HepG2 (cell line): ENCODE measurements around the gene B3GAT3. TPM values are rescaled to one million over a fixed set of nuclear protein-coding genes. Genes with fewer than 3 reads are reported as not detected.

Experiments
- KMT2B ChIP-seq: IDR thresholded peaks from 2 replicates; pipeline ENCODE4 v1.6.1; 2016; ENCODE audit warnings: missing genetic modification reagents, missing compliant biosample characterization
- LCORL ChIP-seq, 2 experiments: fragments of 450-650 bp in 1 of 2; sonication (generic) in 1 of 2; formaldehyde crosslinking in 1 of 2; IDR thresholded peaks; 2 replicates each; pipeline versions ENCODE4 v1.5.0 to v1.6.1; 2017 to 2020; ENCODE audit warnings: antibody characterized with exemption in 1 of 2, missing genetic modification reagents in 1 of 2
- MXD4 ChIP-seq: IDR thresholded peaks from 2 replicates; pipeline ENCODE4 v1.6.1; 2016; ENCODE audit warnings: mild to moderate bottlenecking, missing biosample characterization, missing genetic modification reagents
- NKX3-1 ChIP-seq: sonication (generic); formaldehyde crosslinking; IDR thresholded peaks from 2 replicates; pipeline ENCODE4 v1.5.0; 2020; ENCODE audit warnings: missing genetic modification reagents
- SP1 ChIP-seq, 2 experiments: fragments of 450-650 bp in 1 of 2; sonication (generic) in 1 of 2; formaldehyde crosslinking in 1 of 2; IDR thresholded peaks; 2 replicates each; pipeline versions ENCODE4 v1.4.0 to v1.6.1; 2016 to 2020; ENCODE audit warnings: missing genetic modification reagents in 1 of 2
- ZFY ChIP-seq: sonication (generic); formaldehyde crosslinking; IDR thresholded peaks from 2 replicates; pipeline ENCODE4 v1.4.0; 2020; ENCODE audit warnings: missing genetic modification reagents
- ZNF446 ChIP-seq: sonication (generic); formaldehyde crosslinking; IDR thresholded peaks from 2 replicates; pipeline ENCODE4 v1.5.0; 2020; ENCODE audit warnings: mild to moderate bottlenecking, missing genetic modification reagents
- ZNF496 ChIP-seq: sonication (generic); formaldehyde crosslinking; IDR thresholded peaks from 2 replicates; pipeline ENCODE4 v1.8.1; 2023; ENCODE audit warnings: mild to moderate bottlenecking, moderate library complexity, missing genetic modification reagents; ENCODE audit not compliant: insufficient replicate concordance
- ZNF564 ChIP-seq: sonication (generic); formaldehyde crosslinking; IDR thresholded peaks from 2 replicates; pipeline ENCODE4 v1.8.1; 2023; ENCODE audit warnings: mild to moderate bottlenecking, missing genetic modification reagents
- polyA plus RNA-seq, 8 experiments: library from polyadenylated mRNA; depleted of rRNA in 3 of 8; stranded (reverse) in 7 of 8; unstranded in 1 of 8; fragments of >200 nt; fragmentation: Illumina TruSeq in 4 of 8; extraction: Trizol in 4 of 8; gene quantifications; 2 replicates each; pipeline versions ENCODE4 v1.2.1 to v1.2.3, GENCODE V29; 2011 to 2016; ENCODE audit warnings: low read depth in 4 of 8, missing spikeins in 1 of 8, mixed read lengths in 1 of 8; ENCODE audit not compliant: insufficient read depth in 1 of 8
- total RNA-seq, 5 experiments: library from RNA; depleted of rRNA; stranded (reverse); fragments of >200 nt; fragmentation: Illumina TruSeq; extraction: Trizol; gene quantifications; 2 replicates each; pipeline ENCODE4 v1.2.3, GENCODE V29; 2016; ENCODE audit warnings: low read depth in 1 of 5
- TF ChIP-seq, protein P1 (sequence below): sonication (generic); formaldehyde crosslinking; IDR thresholded peaks from 2 replicates; pipeline ENCODE4 v1.5.0; 2020; ENCODE audit warnings: mild to moderate bottlenecking, missing genetic modification reagents, moderate library complexity
- TF ChIP-seq, protein P2 (sequence below): sonication (generic); formaldehyde crosslinking; IDR thresholded peaks from 2 replicates; pipeline ENCODE4 v1.5.1; 2020; ENCODE audit warnings: mild to moderate bottlenecking, missing genetic modification reagents, moderate library complexity
- TF ChIP-seq, protein P3 (sequence below): sonication (generic); formaldehyde crosslinking; conservative IDR thresholded peaks from 2 replicates; pipeline ENCODE4 v1.4.0; 2020; ENCODE audit warnings: missing genetic modification reagents
- TF ChIP-seq, protein P4 (sequence below): IDR thresholded peaks from 2 replicates; pipeline ENCODE4 v1.6.1; 2016; ENCODE audit warnings: mild to moderate bottlenecking, missing biosample characterization, missing genetic modification reagents
- TF ChIP-seq, protein P5 (sequence below): sonication (generic); formaldehyde crosslinking; conservative IDR thresholded peaks from 2 replicates; pipeline ENCODE4 v1.8.0; 2022; ENCODE audit warnings: mild to moderate bottlenecking, moderate library complexity, missing genetic modification reagents
- TF ChIP-seq, protein P6 (sequence below): IDR thresholded peaks from 2 replicates; pipeline ENCODE4 v1.6.1; 2016; ENCODE audit warnings: missing biosample characterization, missing genetic modification reagents, low read depth

Gene B3GAT3
- total and polyA plus RNA-seq, 2 of the 13 experiments (the other 11 are each of a cell fraction or from before 2014, with no cell fraction given), result 21.3 to 26.1 TPM

DNA sequence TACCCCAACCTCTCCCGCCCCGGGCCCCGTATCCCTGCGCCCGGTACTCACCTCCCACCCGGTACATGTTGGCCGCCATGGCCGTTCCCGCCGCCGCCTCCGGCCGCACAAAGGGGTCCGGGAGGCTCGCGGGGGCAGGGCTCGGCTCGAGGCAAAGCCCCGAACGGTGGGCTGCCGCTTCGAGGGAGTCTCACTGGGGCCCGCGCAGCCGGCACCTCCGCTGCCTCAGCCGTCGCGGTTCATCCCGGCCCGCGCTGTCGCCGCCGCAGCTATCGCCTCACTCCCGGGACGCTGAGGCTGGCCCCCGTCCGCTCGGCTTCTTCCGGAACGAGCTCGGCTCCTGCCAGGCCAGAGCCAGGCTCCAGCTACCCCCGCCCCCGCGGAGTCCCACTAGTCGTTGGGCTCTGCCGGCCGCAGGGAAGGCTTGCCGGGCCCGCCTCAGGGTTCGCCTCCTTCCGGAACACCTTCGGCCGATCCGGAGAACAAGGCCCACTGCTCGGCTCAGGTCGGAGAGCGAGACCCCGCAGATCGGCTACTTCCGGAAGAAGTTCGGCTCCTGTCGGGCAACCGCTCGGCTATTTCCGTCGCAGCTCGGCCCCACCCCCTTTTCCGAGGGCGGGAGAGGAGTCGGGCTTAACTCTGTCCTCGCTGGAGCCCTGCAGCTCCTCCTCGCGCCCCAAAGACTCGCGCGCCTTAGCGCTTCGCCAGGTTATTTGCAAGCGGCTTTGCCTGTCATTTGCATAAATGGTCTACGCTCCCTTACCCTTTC lies 20.2 kb downstream of the B3GAT3 start, which contains the start of gene MTA2 (continued):
- TF ChIP-seq, protein P1, sequence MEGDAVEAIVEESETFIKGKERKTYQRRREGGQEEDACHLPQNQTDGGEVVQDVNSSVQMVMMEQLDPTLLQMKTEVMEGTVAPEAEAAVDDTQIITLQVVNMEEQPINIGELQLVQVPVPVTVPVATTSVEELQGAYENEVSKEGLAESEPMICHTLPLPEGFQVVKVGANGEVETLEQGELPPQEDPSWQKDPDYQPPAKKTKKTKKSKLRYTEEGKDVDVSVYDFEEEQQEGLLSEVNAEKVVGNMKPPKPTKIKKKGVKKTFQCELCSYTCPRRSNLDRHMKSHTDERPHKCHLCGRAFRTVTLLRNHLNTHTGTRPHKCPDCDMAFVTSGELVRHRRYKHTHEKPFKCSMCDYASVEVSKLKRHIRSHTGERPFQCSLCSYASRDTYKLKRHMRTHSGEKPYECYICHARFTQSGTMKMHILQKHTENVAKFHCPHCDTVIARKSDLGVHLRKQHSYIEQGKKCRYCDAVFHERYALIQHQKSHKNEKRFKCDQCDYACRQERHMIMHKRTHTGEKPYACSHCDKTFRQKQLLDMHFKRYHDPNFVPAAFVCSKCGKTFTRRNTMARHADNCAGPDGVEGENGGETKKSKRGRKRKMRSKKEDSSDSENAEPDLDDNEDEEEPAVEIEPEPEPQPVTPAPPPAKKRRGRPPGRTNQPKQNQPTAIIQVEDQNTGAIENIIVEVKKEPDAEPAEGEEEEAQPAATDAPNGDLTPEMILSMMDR (CRISPR knock-in tag), result 0 out of 2 replicates have a peak, but pooled peaks have one; percentile 2
- peak; percentile 49; the same call in 1 of the 2 replicates for TF ChIP-seq MXD4 (CRISPR knock-in tag)
- no peak for TF ChIP-seq ZNF496 (CRISPR knock-in tag)
- TF ChIP-seq, protein P2, sequence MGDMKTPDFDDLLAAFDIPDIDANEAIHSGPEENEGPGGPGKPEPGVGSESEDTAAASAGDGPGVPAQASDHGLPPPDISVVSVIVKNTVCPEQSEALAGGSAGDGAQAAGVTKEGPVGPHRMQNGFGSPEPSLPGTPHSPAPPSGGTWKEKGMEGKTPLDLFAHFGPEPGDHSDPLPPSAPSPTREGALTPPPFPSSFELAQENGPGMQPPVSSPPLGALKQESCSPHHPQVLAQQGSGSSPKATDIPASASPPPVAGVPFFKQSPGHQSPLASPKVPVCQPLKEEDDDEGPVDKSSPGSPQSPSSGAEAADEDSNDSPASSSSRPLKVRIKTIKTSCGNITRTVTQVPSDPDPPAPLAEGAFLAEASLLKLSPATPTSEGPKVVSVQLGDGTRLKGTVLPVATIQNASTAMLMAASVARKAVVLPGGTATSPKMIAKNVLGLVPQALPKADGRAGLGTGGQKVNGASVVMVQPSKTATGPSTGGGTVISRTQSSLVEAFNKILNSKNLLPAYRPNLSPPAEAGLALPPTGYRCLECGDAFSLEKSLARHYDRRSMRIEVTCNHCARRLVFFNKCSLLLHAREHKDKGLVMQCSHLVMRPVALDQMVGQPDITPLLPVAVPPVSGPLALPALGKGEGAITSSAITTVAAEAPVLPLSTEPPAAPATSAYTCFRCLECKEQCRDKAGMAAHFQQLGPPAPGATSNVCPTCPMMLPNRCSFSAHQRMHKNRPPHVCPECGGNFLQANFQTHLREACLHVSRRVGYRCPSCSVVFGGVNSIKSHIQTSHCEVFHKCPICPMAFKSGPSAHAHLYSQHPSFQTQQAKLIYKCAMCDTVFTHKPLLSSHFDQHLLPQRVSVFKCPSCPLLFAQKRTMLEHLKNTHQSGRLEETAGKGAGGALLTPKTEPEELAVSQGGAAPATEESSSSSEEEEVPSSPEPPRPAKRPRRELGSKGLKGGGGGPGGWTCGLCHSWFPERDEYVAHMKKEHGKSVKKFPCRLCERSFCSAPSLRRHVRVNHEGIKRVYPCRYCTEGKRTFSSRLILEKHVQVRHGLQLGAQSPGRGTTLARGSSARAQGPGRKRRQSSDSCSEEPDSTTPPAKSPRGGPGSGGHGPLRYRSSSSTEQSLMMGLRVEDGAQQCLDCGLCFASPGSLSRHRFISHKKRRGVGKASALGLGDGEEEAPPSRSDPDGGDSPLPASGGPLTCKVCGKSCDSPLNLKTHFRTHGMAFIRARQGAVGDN, result peak; percentile 89
- TF ChIP-seq NKX3-1, result peak; percentile 34; the same call in 1 of the 2 replicates
- TF ChIP-seq ZNF446 (CRISPR knock-in tag), result peak; percentile 89
- peak; percentile 85 for TF ChIP-seq ZFY (CRISPR knock-in tag)
- TF ChIP-seq, protein P3, sequence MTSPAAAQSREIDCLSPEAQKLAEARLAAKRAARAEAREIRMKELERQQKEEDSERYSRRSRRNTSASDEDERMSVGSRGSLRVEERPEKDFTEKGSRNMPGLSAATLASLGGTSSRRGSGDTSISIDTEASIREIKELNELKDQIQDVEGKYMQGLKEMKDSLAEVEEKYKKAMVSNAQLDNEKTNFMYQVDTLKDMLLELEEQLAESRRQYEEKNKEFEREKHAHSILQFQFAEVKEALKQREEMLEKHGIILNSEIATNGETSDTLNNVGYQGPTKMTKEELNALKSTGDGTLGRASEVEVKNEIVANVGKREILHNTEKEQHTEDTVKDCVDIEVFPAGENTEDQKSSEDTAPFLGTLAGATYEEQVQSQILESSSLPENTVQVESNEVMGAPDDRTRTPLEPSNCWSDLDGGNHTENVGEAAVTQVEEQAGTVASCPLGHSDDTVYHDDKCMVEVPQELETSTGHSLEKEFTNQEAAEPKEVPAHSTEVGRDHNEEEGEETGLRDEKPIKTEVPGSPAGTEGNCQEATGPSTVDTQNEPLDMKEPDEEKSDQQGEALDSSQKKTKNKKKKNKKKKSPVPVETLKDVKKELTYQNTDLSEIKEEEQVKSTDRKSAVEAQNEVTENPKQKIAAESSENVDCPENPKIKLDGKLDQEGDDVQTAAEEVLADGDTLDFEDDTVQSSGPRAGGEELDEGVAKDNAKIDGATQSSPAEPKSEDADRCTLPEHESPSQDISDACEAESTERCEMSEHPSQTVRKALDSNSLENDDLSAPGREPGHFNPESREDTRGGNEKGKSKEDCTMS, result no peak
- TF ChIP-seq ZNF564 (CRISPR knock-in tag), result peak; percentile 79; the same call in 1 of the 2 replicates
- no peak for TF ChIP-seq KMT2B
- TF ChIP-seq, protein P4, sequence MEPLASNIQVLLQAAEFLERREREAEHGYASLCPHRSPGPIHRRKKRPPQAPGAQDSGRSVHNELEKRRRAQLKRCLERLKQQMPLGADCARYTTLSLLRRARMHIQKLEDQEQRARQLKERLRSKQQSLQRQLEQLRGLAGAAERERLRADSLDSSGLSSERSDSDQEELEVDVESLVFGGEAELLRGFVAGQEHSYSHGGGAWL (CRISPR knock-in tag), result peak; percentile 79
- TF ChIP-seq, protein P5, sequence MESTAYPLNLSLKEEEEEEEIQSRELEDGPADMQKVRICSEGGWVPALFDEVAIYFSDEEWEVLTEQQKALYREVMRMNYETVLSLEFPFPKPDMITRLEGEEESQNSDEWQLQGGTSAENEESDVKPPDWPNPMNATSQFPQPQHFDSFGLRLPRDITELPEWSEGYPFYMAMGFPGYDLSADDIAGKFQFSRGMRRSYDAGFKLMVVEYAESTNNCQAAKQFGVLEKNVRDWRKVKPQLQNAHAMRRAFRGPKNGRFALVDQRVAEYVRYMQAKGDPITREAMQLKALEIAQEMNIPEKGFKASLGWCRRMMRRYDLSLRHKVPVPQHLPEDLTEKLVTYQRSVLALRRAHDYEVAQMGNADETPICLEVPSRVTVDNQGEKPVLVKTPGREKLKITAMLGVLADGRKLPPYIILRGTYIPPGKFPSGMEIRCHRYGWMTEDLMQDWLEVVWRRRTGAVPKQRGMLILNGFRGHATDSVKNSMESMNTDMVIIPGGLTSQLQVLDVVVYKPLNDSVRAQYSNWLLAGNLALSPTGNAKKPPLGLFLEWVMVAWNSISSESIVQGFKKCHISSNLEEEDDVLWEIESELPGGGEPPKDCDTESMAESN, result peak; percentile 73
- no peak for TF ChIP-seq SP1 (IDR thresholded peaks at IDR 0.05)
- TF ChIP-seq SP1 (CRISPR knock-in tag; IDR thresholded peaks at IDR 0.05), result peak; percentile 81; the same call in 1 of the 2 replicates
- TF ChIP-seq, protein P6, sequence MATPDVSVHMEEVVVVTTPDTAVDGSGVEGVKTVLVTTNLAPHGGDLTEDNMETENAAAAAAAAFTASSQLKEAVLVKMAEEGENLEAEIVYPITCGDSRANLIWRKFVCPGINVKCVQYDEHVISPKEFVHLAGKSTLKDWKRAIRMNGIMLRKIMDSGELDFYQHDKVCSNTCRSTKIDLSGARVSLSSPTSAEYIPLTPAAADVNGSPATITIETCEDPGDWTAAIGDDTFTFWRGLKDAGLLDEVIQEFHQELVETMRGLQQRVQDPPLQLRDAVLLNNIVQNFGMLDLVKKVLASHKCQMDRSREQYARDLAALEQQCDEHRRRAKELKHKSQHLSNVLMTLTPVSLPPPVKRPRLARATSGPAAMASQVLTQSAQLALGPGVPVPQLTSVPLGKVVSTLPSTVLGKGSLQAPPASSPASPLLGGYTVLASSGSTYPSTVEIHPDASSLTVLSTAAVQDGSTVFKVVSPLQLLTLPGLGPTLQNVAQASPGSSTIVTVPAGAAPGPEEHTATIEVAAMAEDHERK (CRISPR knock-in tag), result no peak
- TF ChIP-seq LCORL (IDR thresholded peaks at IDR 0.05), result no peak
- no peak for TF ChIP-seq LCORL (CRISPR knock-in tag; IDR thresholded peaks at IDR 0.05)
